HG02588 (cell line): ENCODE results near the gene USP32.

Source experiments
- ATAC-seq: cut with Tn5 transposase; IDR thresholded peaks from one replicate; pipeline ENCODE4 v1.9.1; 2021; ENCODE audit warnings: mild to moderate bottlenecking, moderate library complexity; ENCODE audit not compliant: unreplicated experiment

The USP32 gene

GRCh38 chr17:60303406-60304099, 88.4 kb downstream of the USP32 start:
- no peak for ATAC-seq

- no peak for ATAC-seq
Measured at GRCh38 chr17:60301649-60302048, 90.3 kb downstream of the USP32 start.

GRCh38 chr17:60300949-60301348, 91.0 kb downstream of the USP32 start:
- ATAC-seq, result no peak

GRCh38 chr17:60300011-60300410, 91.9 kb downstream of the USP32 start:
- ATAC-seq, result no peak

- no peak for ATAC-seq
Measured at GRCh38 chr17:60297760-60298401, 94.1 kb downstream of the USP32 start.

GRCh38 chr17:60296177-60296576, 95.8 kb downstream of the USP32 start:
- no peak for ATAC-seq

- no peak for ATAC-seq
Measured at GRCh38 chr17:60293580-60294335, 98.2 kb downstream of the USP32 start.

- ATAC-seq, result no peak
Measured at GRCh38 chr17:60292697-60293096, 99.2 kb downstream of the USP32 start.

- no peak for ATAC-seq
Measured at GRCh38 chr17:60284709-60285108, 107.2 kb downstream of the USP32 start.

GRCh38 chr17:60283816-60284215, 108.1 kb downstream of the USP32 start:
- no peak for ATAC-seq

GRCh38 chr17:60280673-60281072, 111.3 kb downstream of the USP32 start:
- no peak for ATAC-seq

GRCh38 chr17:60278237-60278636, 113.7 kb downstream of the USP32 start:
- no peak for ATAC-seq

GRCh38 chr17:60277258-60277657, 114.7 kb downstream of the USP32 start:
- ATAC-seq, result no peak

- ATAC-seq, result no peak
Measured at GRCh38 chr17:60269417-60269816, 122.5 kb downstream of the USP32 start.

- ATAC-seq, result no peak
Measured at GRCh38 chr17:60260540-60260939, 131.4 kb downstream of the USP32 start.

GRCh38 chr17:60258313-60258712, 133.6 kb downstream of the USP32 start:
- no peak for ATAC-seq

GRCh38 chr17:60256174-60256573, 135.8 kb downstream of the USP32 start:
- ATAC-seq, result no peak

GRCh38 chr17:60253048-60253447, 138.9 kb downstream of the USP32 start:
- ATAC-seq, result no peak

GRCh38 chr17:60252459-60252858, 139.5 kb downstream of the USP32 start:
- no peak for ATAC-seq

- no peak for ATAC-seq
Measured at GRCh38 chr17:60249290-60249826, 142.6 kb downstream of the USP32 start.

- no peak for ATAC-seq
Measured at GRCh38 chr17:60248618-60249289, 143.2 kb downstream of the USP32 start.
